D721Med (cell line): Measurements from ENCODE around the gene POLRMT.

Experiments used
- DNase-seq: peaks from one replicate; pipeline ENCODE4 v3.0.0; 2011; ENCODE audit warnings: low spot score; ENCODE audit not compliant: insufficient read length
- FAIRE-seq: peaks from 2 replicates; lab custom pipeline; 2011; peaks lifted over from hg19 to GRCh38; lab: Jason Lieb, UNC
- CTCF ChIP-seq: IDR thresholded peaks from 2 replicates; pipeline ENCODE4 v1.5.1; 2012; ENCODE audit warnings: mild to moderate bottlenecking, control low read depth; ENCODE audit not compliant: insufficient read depth; ENCODE audit errors: missing control alignments

The POLRMT gene

GRCh38 chr19:652467-653389, 19.4 kb upstream of the POLRMT start:
- DNase-seq (no peak), FAIRE-seq (no peak)
- no peak for TF ChIP-seq CTCF

DNA sequence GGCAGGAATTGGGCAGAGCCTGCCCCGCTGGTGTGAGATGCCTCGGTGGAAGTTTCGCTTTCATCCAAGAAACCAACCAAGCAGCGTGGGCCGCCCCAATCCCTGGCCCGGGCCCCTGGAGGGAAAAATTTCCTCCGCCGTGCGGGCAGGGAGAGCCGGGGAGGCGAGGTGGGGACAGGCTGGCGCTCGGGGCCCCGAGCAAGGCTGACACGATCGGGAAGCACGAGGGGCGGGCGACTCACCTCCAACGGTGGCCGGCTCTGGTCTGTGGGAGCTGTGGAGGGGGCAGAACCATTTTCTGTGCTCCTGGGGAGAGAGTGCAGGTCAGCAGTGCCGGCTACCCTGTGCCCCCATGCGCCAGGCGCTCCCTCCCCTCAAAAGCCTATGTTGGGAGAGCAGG, 18.7 kb upstream of the POLRMT start:
- DNase-seq (no peak), FAIRE-seq (no peak)
- no peak for TF ChIP-seq CTCF

GRCh38 chr19:651114-651818, 17.9 kb upstream of the POLRMT start:
- TF ChIP-seq CTCF = no peak
- DNase-seq (no peak), FAIRE-seq (no peak)

DNA sequence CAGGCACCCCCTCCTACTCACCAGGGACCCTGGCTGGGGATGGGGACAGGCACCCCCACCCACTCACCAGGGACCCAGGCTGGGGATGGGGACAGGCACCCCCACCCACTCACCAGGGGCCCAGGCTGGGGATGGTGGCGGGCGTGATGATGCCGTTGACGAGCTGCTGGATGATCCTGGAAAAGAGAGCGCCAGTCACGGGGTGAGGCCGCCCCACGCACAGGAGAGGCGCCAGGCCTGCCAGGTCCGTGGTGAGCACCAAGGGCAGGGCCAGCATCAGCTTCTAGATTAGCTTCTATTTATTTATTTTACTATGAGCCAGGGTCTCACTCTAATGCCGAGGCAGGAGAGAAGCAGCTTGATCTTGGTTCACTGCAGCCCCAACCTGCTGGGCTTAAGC, 16.8 kb upstream of the POLRMT start:
- DNase-seq (no peak), FAIRE-seq (no peak)
- no peak for TF ChIP-seq CTCF

- DNase-seq (no peak), FAIRE-seq (no peak)
- no peak for TF ChIP-seq CTCF
Observed at GRCh38 chr19:648904-649801, 15.8 kb upstream of the POLRMT start.

GRCh38 chr19:648305-648704, 15.0 kb upstream of the POLRMT start:
- FAIRE-seq (no peak), DNase-seq (no peak)
- no peak for TF ChIP-seq CTCF
